Stimulated activated CD8-positive, alpha-beta memory T cell treated with anti-CD3 and anti-CD28 coated beads, Interleukin-15, amount 100 ng/mL, for 1 hour (primary cell): ENCODE measurements around the gene CCDC170.
A peak's percentile ranks its signal among the peaks of the same experiment; 100 is the strongest.
"Not testable (repeated sequence)": the region's sequence is repeated elsewhere in the genome, so short reads cannot be mapped to it uniquely, and the experiment has no call there.

Source experiments
- DNase-seq: peaks from one replicate; pipeline ENCODE4 v3.0.0-alpha.2; 2020; ENCODE audit warnings: low read depth

Gene CCDC170

DNA sequence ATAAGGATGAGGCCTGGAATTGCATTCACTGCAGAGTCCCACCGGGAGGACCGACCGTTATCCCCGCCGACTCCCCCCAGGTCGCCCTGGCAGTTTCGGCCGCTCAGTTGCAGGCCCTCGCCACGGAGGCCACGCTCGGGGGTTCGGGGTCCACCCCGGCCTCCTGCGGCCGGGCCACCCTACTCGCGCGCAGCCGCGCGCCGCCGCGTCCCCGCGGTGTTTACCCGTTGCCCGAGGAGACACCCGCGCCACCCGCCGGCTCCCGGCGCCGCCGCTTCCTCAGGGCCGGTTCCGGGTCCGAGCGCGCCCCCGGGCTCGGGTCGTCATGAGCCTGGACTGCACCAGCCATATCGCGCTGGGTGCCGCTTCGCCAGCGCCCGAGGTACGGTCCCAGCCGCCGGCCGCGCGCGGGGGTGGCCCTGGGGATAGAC lies at the start of gene CCDC170:
TSS of gene CCDC170 (plus strand) at position 214 of the 431 bp plus-strand sequence. CDS start at position 326, 112 bp downstream.
- DNase-seq = no peak

DNA sequence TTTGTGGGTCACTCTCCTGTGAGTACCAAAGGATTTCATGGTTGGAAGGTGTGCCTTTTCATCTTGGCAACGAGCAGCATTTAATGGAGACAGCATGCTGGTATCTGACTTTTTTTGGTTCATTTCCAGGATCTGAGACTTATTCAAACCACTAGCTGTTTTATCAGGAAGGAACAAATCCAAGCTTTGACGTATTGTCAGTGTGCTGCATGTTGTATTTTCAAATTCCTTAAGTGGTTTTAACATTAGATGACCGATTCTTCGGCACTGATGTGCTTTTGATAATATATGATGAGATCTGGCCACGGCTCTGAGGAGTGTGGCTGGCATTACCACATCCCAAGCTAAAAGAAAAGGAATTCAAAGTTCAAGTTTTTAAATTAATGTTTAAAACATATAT lies 48.3 kb upstream of the CCDC170 start:
- no peak for DNase-seq

DNA sequence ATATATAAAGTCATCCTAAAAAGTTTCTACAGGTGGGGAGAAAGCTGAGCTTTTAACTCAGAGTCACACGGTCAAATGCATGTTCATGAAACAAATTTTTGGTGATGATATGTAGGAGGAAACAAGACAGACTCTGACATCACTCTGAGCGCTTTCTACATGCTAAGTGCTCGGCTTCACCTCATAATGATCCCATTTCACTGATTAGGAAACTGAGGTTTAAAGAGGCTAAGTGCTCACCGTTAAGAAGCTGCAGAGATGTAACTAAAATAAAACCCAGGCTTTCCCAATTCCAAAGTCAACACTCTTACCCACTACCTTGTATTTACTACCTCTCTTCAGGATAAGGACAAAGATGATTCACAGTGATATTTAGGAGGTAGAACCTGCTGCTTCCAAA lies 46.6 kb upstream of the CCDC170 start:
- DNase-seq = no peak

- no peak for DNase-seq
Measured at GRCh38 chr6:151448623-151449022, 45.2 kb upstream of the CCDC170 start.

- DNase-seq = not testable (repeated sequence)
Measured at GRCh38 chr6:151450928-151451327, 42.9 kb upstream of the CCDC170 start.

DNA sequence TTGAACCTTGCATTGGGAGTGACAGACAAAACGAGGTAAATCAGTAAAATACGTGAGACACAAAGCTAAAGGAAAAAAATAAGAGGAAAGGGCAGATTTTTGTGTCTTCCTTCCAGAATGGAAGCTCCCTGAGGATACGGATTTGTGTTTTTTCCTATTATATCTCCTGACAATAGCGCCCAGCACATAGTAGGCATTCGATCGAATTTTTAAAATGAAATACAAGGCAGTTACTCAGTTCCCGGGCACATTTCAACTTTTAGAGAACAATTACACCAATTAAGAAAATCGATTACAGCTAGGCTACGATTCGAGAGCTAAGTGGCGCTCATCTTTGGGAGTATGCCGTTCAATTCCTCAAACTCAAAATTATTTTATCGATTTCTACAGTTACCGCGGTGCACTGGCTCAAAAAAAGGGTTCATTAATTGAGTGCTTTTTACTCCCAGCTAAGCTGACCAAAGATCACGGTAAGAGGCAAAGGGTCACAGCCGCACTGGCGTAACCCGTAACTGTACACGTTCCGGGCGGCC lies 42.3 kb upstream of the CCDC170 start:
- no peak for DNase-seq

DNA sequence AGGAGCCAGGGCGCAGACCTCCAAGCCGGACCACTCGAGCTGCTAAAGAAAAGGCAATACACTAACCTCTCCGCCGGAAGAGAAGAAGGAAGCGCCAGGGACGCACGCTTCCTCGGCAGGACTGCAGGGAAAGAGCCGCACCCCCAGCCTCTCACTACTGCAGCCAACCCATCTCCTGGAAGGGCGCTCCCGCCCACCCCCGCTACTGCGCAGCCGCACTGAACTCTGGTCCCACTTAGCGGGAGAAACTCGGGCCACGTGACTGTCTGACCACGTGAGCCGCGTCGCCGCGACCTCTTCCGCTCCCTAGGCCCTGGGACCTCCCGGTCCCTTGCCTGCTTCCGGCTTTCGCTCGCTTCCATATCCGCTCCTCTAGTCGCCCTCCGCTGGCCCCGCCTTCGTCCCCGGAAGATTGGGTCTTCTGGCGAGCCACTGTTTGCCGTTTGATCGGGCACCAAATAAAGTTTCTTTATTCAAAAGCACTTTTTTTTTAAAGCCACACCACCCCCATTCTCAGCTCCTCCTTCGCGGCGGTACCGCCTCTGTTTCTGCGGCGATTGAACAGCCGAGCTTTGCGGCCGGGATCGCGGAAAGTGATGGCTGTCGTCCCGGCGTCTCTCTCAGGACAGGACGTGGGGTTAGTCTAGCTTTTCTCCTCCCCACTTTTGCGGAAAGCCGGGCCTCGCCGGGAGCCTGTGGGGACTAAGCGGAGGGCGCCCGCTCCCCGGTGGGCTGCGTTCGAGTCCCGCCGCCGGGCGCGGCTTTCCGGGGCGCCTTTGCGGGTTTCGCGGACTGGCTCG lies 41.7 kb upstream of the CCDC170 start, which contains the start of gene RMND1:
TSS of gene RMND1 (minus strand) at position 177 of the 800 bp plus-strand sequence. CDS start 6,315 bp downstream, outside the sequence.
- peak; percentile 98 for DNase-seq

DNA sequence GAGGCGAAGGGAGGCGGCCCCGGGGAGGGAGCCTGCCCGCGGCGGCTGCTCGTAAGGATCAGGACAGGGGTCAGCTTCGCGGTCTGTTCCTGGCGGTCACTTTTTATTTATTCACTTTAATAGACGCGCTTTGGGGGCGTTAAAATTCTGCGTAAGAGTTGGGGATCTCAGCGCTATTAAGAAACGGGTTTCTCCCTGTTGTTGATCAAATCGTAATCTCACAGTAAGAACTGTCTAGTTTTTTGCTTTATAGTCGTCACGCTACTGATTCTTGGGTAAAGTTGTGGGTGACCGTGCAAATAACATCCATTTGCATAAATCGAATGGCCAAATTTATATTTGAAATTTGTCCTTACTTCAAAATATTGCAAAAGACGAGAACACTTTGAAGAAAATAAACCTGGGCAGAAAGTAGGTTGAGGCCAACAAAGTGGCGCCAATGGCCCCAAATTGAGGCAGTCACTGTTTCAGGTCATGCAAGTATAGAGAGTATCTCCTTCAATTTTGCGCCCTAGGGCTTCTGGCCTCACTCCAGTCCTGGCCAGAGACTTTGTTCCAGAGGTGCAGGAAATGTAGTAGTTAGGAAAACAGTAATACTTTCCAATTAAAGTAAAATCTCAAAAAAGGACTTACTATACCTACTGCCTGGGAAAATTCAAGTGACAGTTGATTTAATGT lies 40.9 kb upstream of the CCDC170 start:
- DNase-seq = no peak

DNA sequence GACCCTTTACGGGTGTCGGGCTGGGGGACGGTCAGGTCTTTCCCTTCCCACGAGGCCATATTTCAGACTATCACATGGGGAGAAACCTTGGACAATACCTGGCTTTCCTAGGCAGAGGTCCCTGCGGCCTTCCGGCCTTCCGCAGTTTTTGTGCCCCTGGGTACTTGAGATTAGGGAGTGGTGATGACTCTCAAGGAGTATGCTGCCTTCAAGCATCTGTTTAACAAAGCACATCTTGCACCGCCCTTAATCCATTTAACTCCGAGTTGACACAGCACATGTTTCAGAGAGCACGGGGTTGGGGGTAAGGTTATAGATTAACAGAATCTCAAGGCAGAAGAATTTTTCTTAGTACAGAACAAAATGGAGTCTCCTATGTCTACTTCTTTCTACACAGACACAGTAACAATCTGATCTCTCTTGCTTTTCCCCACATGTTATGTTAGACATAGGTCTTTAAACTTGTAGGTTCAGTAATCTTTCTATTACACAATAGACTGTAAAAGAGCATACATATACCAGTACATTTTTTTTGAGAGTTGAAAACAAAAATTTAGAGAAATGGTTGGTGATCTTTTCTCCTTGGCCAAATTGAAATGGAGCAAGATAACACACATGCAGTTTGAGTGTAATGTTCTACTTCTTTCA lies 37.9 kb upstream of the CCDC170 start:
- DNase-seq = not testable (repeated sequence)

GRCh38 chr6:151461673-151462072 lies 32.1 kb upstream of the CCDC170 start:
- DNase-seq = no peak

DNA sequence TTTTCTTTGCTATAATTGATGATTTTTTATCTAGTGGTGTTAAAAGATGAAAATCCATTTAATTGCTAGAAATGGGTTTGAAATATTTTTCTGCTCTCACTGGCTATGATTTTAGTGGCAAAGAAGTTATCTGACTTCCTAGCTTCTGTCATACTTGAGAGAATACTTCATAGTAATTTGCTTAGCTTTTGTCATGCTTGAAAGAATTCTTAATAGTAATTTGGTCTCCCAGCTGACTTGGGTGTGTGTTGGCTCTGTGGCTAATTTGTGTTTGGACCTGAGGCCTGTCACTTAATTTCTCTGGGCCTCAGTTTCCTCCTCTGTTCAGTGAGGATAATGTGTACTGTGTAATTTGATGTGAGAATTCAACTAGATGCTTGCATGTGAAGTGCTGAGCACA lies 29.1 kb upstream of the CCDC170 start:
- DNase-seq = no peak

DNA sequence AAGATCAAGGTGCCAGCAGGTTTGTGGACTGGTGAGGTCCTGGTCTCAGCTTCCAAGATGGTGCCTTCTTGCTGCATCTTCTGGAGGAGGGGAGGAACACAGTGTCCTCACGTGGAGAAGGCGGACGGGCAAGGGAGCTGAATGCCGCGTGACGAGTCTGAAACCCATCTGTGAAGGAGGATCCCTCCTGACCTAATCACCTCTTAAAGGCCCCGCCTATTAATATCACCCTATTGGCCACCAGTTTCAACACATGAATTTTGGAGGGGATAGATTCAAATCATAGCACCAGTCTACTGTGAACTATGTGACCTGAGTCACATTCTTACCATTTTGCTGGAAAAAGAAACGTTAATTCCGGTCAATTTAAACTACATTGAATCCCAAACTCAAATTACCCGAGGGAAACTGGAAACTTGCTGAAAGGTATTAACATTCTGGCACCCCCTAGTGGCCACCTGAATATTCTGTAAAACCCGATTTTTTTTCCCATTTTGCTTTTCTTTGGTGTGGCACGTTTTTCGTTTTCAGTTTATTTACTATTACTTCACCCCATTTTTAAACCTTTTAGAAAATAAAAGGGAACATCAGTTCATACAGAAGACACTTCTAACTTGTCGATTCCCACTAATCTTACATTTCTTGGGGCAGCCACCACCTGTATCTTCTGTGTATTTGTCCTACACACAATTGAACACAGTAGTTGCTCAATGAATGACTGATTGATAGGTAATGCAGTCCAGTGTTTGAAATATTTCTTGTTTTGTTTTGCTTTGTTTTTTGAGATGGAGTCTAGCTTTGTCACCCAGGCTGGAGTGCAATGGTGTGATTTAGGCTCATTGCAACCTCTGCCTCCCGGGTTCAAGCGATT lies 17.9 kb upstream of the CCDC170 start:
- DNase-seq = peak; percentile 24

- no peak for DNase-seq
Measured at GRCh38 chr6:151477726-151478125, 16.1 kb upstream of the CCDC170 start.

GRCh38 chr6:151478670-151479069 lies 15.1 kb upstream of the CCDC170 start:
- DNase-seq = no peak

- DNase-seq = no peak
Measured at GRCh38 chr6:151481786-151482185, 12.0 kb upstream of the CCDC170 start.

DNA sequence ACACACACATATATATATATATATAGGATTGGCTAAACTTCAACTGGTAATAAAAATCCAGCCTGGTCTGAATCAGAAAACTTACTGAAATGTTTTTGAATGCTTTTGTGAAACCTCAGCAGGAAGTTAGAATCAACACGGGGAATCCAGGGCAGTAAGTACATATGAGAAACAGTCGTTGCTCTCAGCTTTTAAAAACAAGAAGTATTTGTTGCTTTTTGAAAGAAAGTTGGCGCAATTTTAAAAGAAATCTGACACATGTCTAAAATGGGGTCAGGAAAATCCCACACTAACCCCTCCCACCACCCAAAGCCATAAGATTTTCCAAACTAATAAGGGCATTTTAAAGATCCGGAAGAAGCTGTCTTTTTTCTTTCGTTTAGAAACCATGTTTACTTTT lies 11.5 kb upstream of the CCDC170 start:
- DNase-seq = no peak

DNA sequence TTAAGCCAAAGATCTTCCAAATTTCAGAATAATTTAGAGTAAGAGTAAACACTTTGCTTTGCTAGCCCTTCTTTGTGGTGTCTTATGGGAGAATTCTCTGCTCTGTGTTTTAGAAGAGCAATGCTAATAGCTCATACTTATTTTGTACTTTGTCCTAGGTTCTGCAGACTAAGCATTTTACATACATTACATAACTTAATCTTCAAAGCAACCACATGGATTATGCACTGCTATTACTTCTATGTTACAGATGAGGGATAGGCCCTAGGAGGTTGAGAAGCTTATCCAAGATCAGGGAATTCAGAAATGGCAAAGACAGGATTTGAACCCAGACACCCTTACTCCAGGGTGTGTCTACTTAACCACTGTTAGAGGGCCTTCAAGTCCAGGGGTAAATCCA lies 9.8 kb upstream of the CCDC170 start:
- DNase-seq = no peak

- no peak for DNase-seq
Measured at GRCh38 chr6:151488226-151488625, 5.6 kb upstream of the CCDC170 start.

- no peak for DNase-seq
Measured at GRCh38 chr6:151490996-151491395, 2.8 kb upstream of the CCDC170 start.

GRCh38 chr6:151493161-151493803 lies 535 bp upstream of the CCDC170 start:
- DNase-seq = no peak
